Caco-2 (cell line): Measurements from ENCODE around the gene TRIP13. TPM values are rescaled to one million over a fixed set of nuclear protein-coding genes. Genes with fewer than 3 reads are reported as not detected.
"Not testable (repeated sequence)": the region's sequence is repeated elsewhere in the genome, so short reads cannot be mapped to it uniquely, and the experiment has no call there.

Experiments
- Bru-seq: library from RNA; stranded (reverse); fragments of 400-500 nt; gene quantifications from one replicate; lab custom pipeline; 2021; lab: Mats Ljungman, UMichigan
- BruChase-seq, 2 experiments: library from RNA; stranded (reverse); fragments of 400-500 nt; gene quantifications; one replicate each; lab custom pipeline; 2021; lab: Mats Ljungman, UMichigan
- BruUV-seq: library from RNA; stranded (reverse); fragments of 400-500 nt; replicated peaks from 2 replicates; lab custom pipeline; 2021; lab: Mats Ljungman, UMichigan
- CTCF ChIA-PET: fragments of 300-600 bp; sonication (Branson Sonifier 250); formaldehyde crosslinking; loops from one replicate; lab custom pipeline; 2022; ENCODE audit warnings: antibody characterized with exemption; lab: Charles Lee
- POLR2A ChIA-PET: fragments of 300-600 bp; sonication (Branson Sonifier 250); formaldehyde crosslinking; loops from one replicate; lab custom pipeline; 2022; ENCODE audit warnings: antibody characterized with exemption; lab: Charles Lee
- DNase-seq, 2 experiments: peaks; one replicate each; pipeline versions ENCODE4 v3.0.0 to v3.0.0-alpha.2; 2020 to 2022
- H3K27me3 ChIP-seq: replicated peaks from 2 replicates; pipeline ENCODE4 v1.6.0; 2011; ENCODE audit warnings: low read length; ENCODE audit not compliant: control insufficient read depth, insufficient read depth
- H3K36me3 ChIP-seq: 2 replicates; pipeline ENCODE4 v1.5.1; 2011; ENCODE audit warnings: low read length; ENCODE audit not compliant: control insufficient read depth, insufficient read depth
- H3K4me1 ChIP-seq: fragments of 250-450 bp; sonication (Bioruptor Pico); 2 replicates; pipeline ENCODE4 v1.5.1; 2020; ENCODE audit warnings: mild to moderate bottlenecking
- H3K4me3 ChIP-seq: 2 replicates; pipeline ENCODE4 v1.5.1; 2011; ENCODE audit warnings: low read depth, mild to moderate bottlenecking, control low read depth, low read length
- H3K9me3 ChIP-seq: fragments of 250-450 bp; sonication (Bioruptor Pico); 2 replicates; pipeline ENCODE4 v1.5.1; 2020; ENCODE audit warnings: mild to moderate bottlenecking, moderate library complexity
- H3K27ac Mint-ChIP-seq: one replicate; pipeline ENCODE4 v1.8.0; 2022; ENCODE audit warnings: mixed read lengths; ENCODE audit not compliant: unreplicated experiment
- H3K27me3 Mint-ChIP-seq: one replicate; pipeline ENCODE4 v1.8.0; 2022; ENCODE audit warnings: mixed read lengths; ENCODE audit not compliant: insufficient read depth, unreplicated experiment
- H3K36me3 Mint-ChIP-seq: one replicate; pipeline ENCODE4 v1.8.0; 2022; ENCODE audit warnings: mild to moderate bottlenecking, mixed read lengths; ENCODE audit not compliant: insufficient read depth, unreplicated experiment
- H3K4me1 Mint-ChIP-seq: one replicate; pipeline ENCODE4 v1.8.0; 2022; ENCODE audit warnings: low read depth, mixed read lengths; ENCODE audit not compliant: unreplicated experiment
- H3K4me3 Mint-ChIP-seq: one replicate; pipeline ENCODE4 v1.8.0; 2022; ENCODE audit warnings: mild to moderate bottlenecking, moderate library complexity, mixed read lengths; ENCODE audit not compliant: unreplicated experiment
- H3K9me3 Mint-ChIP-seq: one replicate; pipeline ENCODE4 v1.8.0; 2022; ENCODE audit warnings: mixed read lengths; ENCODE audit not compliant: unreplicated experiment
- CTCF ChIP-seq, 2 experiments: fragments of 200-600 bp in 1 of 2; IDR thresholded peaks; 1 replicate in 1 of 2; 2 replicates in 1 of 2; pipeline versions ENCODE4 v1.5.1 to v1.8.0; 2011 to 2022; ENCODE audit warnings: antibody characterized with exemption in 1 of 2, control low read depth in 1 of 2, inconsistent platforms in 1 of 2, low read depth in 1 of 2, low read length in 1 of 2, mild to moderate bottlenecking in 1 of 2, moderate library complexity in 1 of 2; ENCODE audit not compliant: insufficient read depth in 1 of 2, severe bottlenecking in 1 of 2, unreplicated experiment in 1 of 2
- intact Hi-C: fragments of 100-400 bp; cut with micrococcal nuclease; formaldehyde crosslinking; loops from one replicate; pipeline ENCODE4 v1.10.0; 2022; ENCODE audit not compliant: unreplicated experiment
- long read RNA-seq: library from polyadenylated mRNA; stranded (forward); transcript quantifications from one replicate; pipeline ENCODE4 v2.0.0, GENCODE V29; 2022
- total RNA-seq: library from RNA; stranded (reverse); gene quantifications from 2 replicates; pipeline ENCODE4 v1.2.3, GENCODE V29; 2022

The TRIP13 gene
- total RNA-seq = 40.2 and 42.5 TPM in 2 replicates
- percentile 70 among the genes with signal in this experiment for Bru-seq, nascent RNA
- BruChase-seq, experiment 1, labeled RNA remaining after a 2-hour chase = percentile 75 among the genes with signal in this experiment
- BruChase-seq, experiment 2, labeled RNA remaining after a 6-hour chase = percentile 84 among the genes with signal in this experiment
- long read RNA-seq, transcript TRIP13-201 (13 exons, 2,672 nt) = major isoform, 153 of 184 reads
- long read RNA-seq, partial matches to known transcripts = 7 of 184 reads
- long read RNA-seq, other reads (novel, unspliced or antisense) = 24 of 184 reads

- TF ChIP-seq CTCF (IDR thresholded peaks at IDR 0.05; ENCODE audit: insufficient read depth in 1 of 2, low read depth in 1 of 2, low read length in 1 of 2, severe bottlenecking in 1 of 2, unreplicated experiment in 1 of 2) = no peak
- peak within 1 kb of the TSS; percentile 74 for H3K4me3 Mint-ChIP-seq
- peak; percentile 80 to 89 for DNase-seq
- BruUV-seq = no TSS peak
- peak within 1 kb of the TSS; percentile 86 for H3K4me3 ChIP-seq
- H3K36me3 Mint-ChIP-seq = peaks cover 70% of the 10 kb centered on the region
- intact Hi-C loops = no loop called here
- peak within 1 kb of the TSS; percentile 91 for H3K27ac Mint-ChIP-seq
- H3K9me3 ChIP-seq = no peaks in the 10 kb centered on the region
- peaks cover 12% of the 10 kb centered on the region for H3K36me3 ChIP-seq
- H3K27me3 Mint-ChIP-seq = no peaks in the 10 kb centered on the region
- ChIA-PET POLR2A (interaction anchor here (1.1 kb wide), 2 partner anchors 10 to 113 kb away, joined by 3 to 4 read pairs; no protein-coding TSS in a partner anchor), CTCF (interaction anchor here (0.6 to 1.6 kb wide), 5 partner anchors 11 to 294 kb away, joined by 3 to 5 read pairs (median 3); no protein-coding TSS in a partner anchor)
- peaks cover 17% of the 10 kb centered on the region for H3K4me1 ChIP-seq
- no peaks in the 10 kb centered on the region for H3K9me3 Mint-ChIP-seq
- H3K27me3 ChIP-seq = no peaks in the 10 kb centered on the region
- peaks cover 24% of the 10 kb centered on the region for H3K4me1 Mint-ChIP-seq
These were observed at the start of gene TRIP13, which contains the start of gene BRD9 for GRCh38 chr5:892394-893136. TSS of gene TRIP13 (plus strand) at chr5:892884. CDS start at chr5:892999, 115 bp downstream. TSS of gene BRD9 (minus strand) at chr5:892801. CDS start at chr5:892657, 144 bp downstream.

GRCh38 chr5:843371-843770, 49.3 kb upstream of the TRIP13 start:
- DNase-seq, H3K9me3 ChIP-seq, H3K27me3 Mint-ChIP-seq, H3K9me3 Mint-ChIP-seq, H3K4me1 ChIP-seq, BruUV-seq, H3K27me3 ChIP-seq, POLR2A ChIA-PET, H3K4me3 Mint-ChIP-seq, H3K4me3 ChIP-seq, H3K4me1 Mint-ChIP-seq, H3K36me3 ChIP-seq, H3K27ac Mint-ChIP-seq, CTCF ChIA-PET, H3K36me3 Mint-ChIP-seq, intact Hi-C loops: not testable (repeated sequence)

GRCh38 chr5:843926-844325, 48.8 kb upstream of the TRIP13 start:
- CTCF ChIA-PET, H3K27me3 ChIP-seq, POLR2A ChIA-PET, H3K9me3 Mint-ChIP-seq, H3K4me3 ChIP-seq, BruUV-seq, H3K4me1 ChIP-seq, H3K36me3 Mint-ChIP-seq, H3K36me3 ChIP-seq, H3K27me3 Mint-ChIP-seq, H3K4me1 Mint-ChIP-seq, H3K27ac Mint-ChIP-seq, intact Hi-C loops, H3K4me3 Mint-ChIP-seq, H3K9me3 ChIP-seq: not testable (repeated sequence)
- DNase-seq = peak in 1 of 2 experiments; percentile 18

- not testable (repeated sequence) for H3K9me3 Mint-ChIP-seq
These were observed 48.3 kb upstream of the TRIP13 start for GRCh38 chr5:844426-844825.

GRCh38 chr5:845031-845675, 47.5 kb upstream of the TRIP13 start:
- H3K9me3 ChIP-seq, CTCF ChIA-PET, POLR2A ChIA-PET, H3K36me3 ChIP-seq, H3K27ac Mint-ChIP-seq, intact Hi-C loops, H3K4me3 ChIP-seq, H3K4me1 ChIP-seq, H3K27me3 Mint-ChIP-seq, H3K4me1 Mint-ChIP-seq, H3K9me3 Mint-ChIP-seq, H3K4me3 Mint-ChIP-seq, BruUV-seq, H3K27me3 ChIP-seq, H3K36me3 Mint-ChIP-seq: not testable (repeated sequence)
- peak; percentile 3 to 26 for DNase-seq

More at GRCh38 chr5:844426-844825, 48.3 kb upstream of the TRIP13 start:
- H3K36me3 ChIP-seq, BruUV-seq, H3K4me1 ChIP-seq, POLR2A ChIA-PET, H3K9me3 ChIP-seq, H3K4me3 ChIP-seq, H3K27ac Mint-ChIP-seq, intact Hi-C loops, CTCF ChIA-PET, H3K4me3 Mint-ChIP-seq, H3K27me3 ChIP-seq, H3K4me1 Mint-ChIP-seq, H3K27me3 Mint-ChIP-seq, H3K36me3 Mint-ChIP-seq: not testable (repeated sequence)
- DNase-seq = peak in 1 of 2 experiments; percentile 8
